Panc1 (cell line): ENCODE results near the gene FARP1.

Experiments
- CTCF ChIP-seq: fragments of 450-650 bp; IDR thresholded peaks from 2 replicates; pipeline ENCODE4 v1.5.1; 2017; ENCODE audit warnings: mild to moderate bottlenecking
- POLR2AphosphoS5 ChIP-seq: IDR thresholded peaks from 2 replicates; pipeline ENCODE4 v1.6.1; 2012; ENCODE audit warnings: mild to moderate bottlenecking, low read depth, low read length, moderate library complexity
- REST ChIP-seq, 2 experiments: IDR thresholded peaks; 2 replicates each; pipeline ENCODE4 v1.6.1; 2011 to 2012; ENCODE audit warnings: low read depth in 2 of 2, control low read depth in 1 of 2, low read length in 1 of 2, mild to moderate bottlenecking in 1 of 2, moderate library complexity in 1 of 2; ENCODE audit not compliant: insufficient read depth in 1 of 2

GRCh38 chr13:98181111-98181815 is 38.4 kb downstream of the FARP1 start:
- TF ChIP-seq POLR2AphosphoS5 (no peak), CTCF (no peak), REST (IDR thresholded peaks at IDR 0.05; ENCODE audit: insufficient read depth in 1 of 2, low read depth in 2 of 2, low read length in 1 of 2) (no peak)
